A549 (cell line): ENCODE data around the gene RHBDL1. TPM values are rescaled to one million over a fixed set of nuclear protein-coding genes. Genes with fewer than 3 reads are reported as not detected.

Experiments used
- ATAC-seq, 2 experiments: fragments of 200-7000 bp in 1 of 2; fragments of >200 bp in 1 of 2; cut with Nextera tagmentation in 1 of 2; cut with Tn5 transposase in 1 of 2; 3 replicates each; pipeline versions ENCODE4 v1.8.0 to v1.9.1; 2018 to 2020; ENCODE audit warnings: mild to moderate bottlenecking in 1 of 2, moderate library complexity in 1 of 2
- CTCF ChIA-PET: fragments of 300-600 bp; sonication (Branson Sonifier 250); formaldehyde crosslinking; extraction: SDS; loops from one replicate; lab custom pipeline; 2021; ENCODE audit warnings: antibody characterized with exemption, inconsistent platforms; lab: Yijun Ruan, JAX
- POLR2A ChIA-PET: fragments of 350-600 bp; formaldehyde crosslinking; extraction: SDS; loops from one replicate; lab custom pipeline; 2021; ENCODE audit warnings: antibody characterized with exemption, inconsistent platforms; lab: Yijun Ruan, JAX
- DNase-seq, 2 experiments: peaks; one replicate each; pipeline versions ENCODE4 v3.0.0 to v3.0.0-alpha.2; 2011 to 2016; ENCODE audit warnings: low read depth in 1 of 2, low spot score in 1 of 2
- FAIRE-seq: peaks from 2 replicates; lab custom pipeline; 2011; peaks lifted over from hg19 to GRCh38; lab: Jason Lieb, UNC
- H3K27ac ChIP-seq, 2 experiments: fragments of >200 bp; sonication (Bioruptor Twin); formaldehyde crosslinking; 3 replicates each; pipeline ENCODE4 v1.5.1; 2016 to 2017
- H3K4me1 ChIP-seq: fragments of >200 bp; sonication (Bioruptor Twin); formaldehyde crosslinking; 3 replicates; pipeline ENCODE4 v1.6.1; 2016
- H3K4me2 ChIP-seq: fragments of >200 bp; sonication (Bioruptor Twin); formaldehyde crosslinking; 3 replicates; pipeline ENCODE4 v1.6.1; 2016
- H3K4me3 ChIP-seq: fragments of >200 bp; sonication (Bioruptor Twin); formaldehyde crosslinking; 3 replicates; pipeline ENCODE4 v1.5.1; 2016
- H3K9me3 ChIP-seq: fragments of >200 bp; sonication (Bioruptor Twin); formaldehyde crosslinking; 3 replicates; pipeline ENCODE4 v1.6.1; 2016
- BCL3 ChIP-seq: fragments of >200 bp; sonication (Bioruptor Twin); formaldehyde crosslinking; IDR thresholded peaks from 3 replicates; pipeline ENCODE4 v1.6.1; 2016
- CHD2 ChIP-seq: fragments of 150-350 bp; IDR thresholded peaks from 2 replicates; pipeline ENCODE4 v1.6.1; 2014; ENCODE audit warnings: low read length; ENCODE audit not compliant: partially characterized antibody
- CHD4 ChIP-seq: fragments of 200-600 bp; sonication (generic); IDR thresholded peaks from 2 replicates; pipeline ENCODE4 v1.6.1; 2016; ENCODE audit warnings: antibody characterized with exemption, mild to moderate bottlenecking, borderline replicate concordance
- CTCF ChIP-seq: fragments of >200 bp; sonication (Bioruptor Twin); formaldehyde crosslinking; IDR thresholded peaks from 3 replicates; pipeline ENCODE4 v1.5.1; 2016
- E2F6 ChIP-seq: IDR thresholded peaks from 2 replicates; pipeline ENCODE4 v1.6.1; 2012; ENCODE audit warnings: low read depth, borderline replicate concordance
- EHMT2 ChIP-seq: fragments of 200-600 bp; sonication (generic); IDR thresholded peaks from 2 replicates; pipeline ENCODE4 v1.6.1; 2016; ENCODE audit warnings: antibody characterized with exemption, low read depth, mild to moderate bottlenecking, moderate library complexity
- ESRRA ChIP-seq: fragments of 150-350 bp; IDR thresholded peaks from 2 replicates; pipeline ENCODE4 v1.6.1; 2014; ENCODE audit warnings: mild to moderate bottlenecking, low read length, borderline replicate concordance
- FOSL2 ChIP-seq, 2 experiments: fragments of 450-650 bp in 1 of 2; fragments of >200 bp in 1 of 2; sonication (Bioruptor Twin) in 1 of 2; formaldehyde crosslinking; IDR thresholded peaks; 2 replicates each; pipeline versions ENCODE4 v1.5.0 to v1.6.1; 2016 to 2020; ENCODE audit warnings: mild to moderate bottlenecking in 1 of 2, moderate library complexity in 1 of 2
- FOXS1 ChIP-seq: fragments of 250-450 bp; sonication (Bioruptor Pico); IDR thresholded peaks from 2 replicates; pipeline ENCODE4 v1.5.0; 2020; ENCODE audit warnings: mild to moderate bottlenecking, moderate library complexity
- HDAC2 ChIP-seq: fragments of 200-600 bp; sonication (generic); IDR thresholded peaks from 2 replicates; pipeline ENCODE4 v1.6.1; 2016
- HES2 ChIP-seq: fragments of >200 bp; sonication (Bioruptor Twin); formaldehyde crosslinking; IDR thresholded peaks from 2 replicates; pipeline ENCODE4 v1.6.1; 2016
- HOXB5 ChIP-seq: fragments of 250-450 bp; sonication (Bioruptor Pico); IDR thresholded peaks from 2 replicates; pipeline ENCODE4 v1.5.0; 2020; ENCODE audit warnings: mild to moderate bottlenecking, moderate library complexity
- JUN ChIP-seq, 2 experiments: fragments of >200 bp; sonication (Bioruptor Twin); formaldehyde crosslinking; IDR thresholded peaks; 2 replicates in 1 of 2; 3 replicates in 1 of 2; pipeline ENCODE4 v1.6.1; 2016 to 2017
- MAFK ChIP-seq: fragments of 450-650 bp; IDR thresholded peaks from 2 replicates; pipeline ENCODE4 v1.6.1; 2014; ENCODE audit not compliant: partially characterized antibody
- MAX ChIP-seq: IDR thresholded peaks from 2 replicates; pipeline ENCODE4 v1.6.1; 2012
- POLR2A ChIP-seq: IDR thresholded peaks from 2 replicates; pipeline ENCODE4 v1.6.1; 2012; ENCODE audit warnings: mild to moderate bottlenecking, low read length
- POLR2AphosphoS2 ChIP-seq: conservative IDR thresholded peaks from 2 replicates; pipeline ENCODE4 v1.6.1; 2012; ENCODE audit warnings: low read length, improper control_type of control experiment, inconsistent platforms
- RARB ChIP-seq: fragments of 250-450 bp; sonication (Bioruptor Pico); IDR thresholded peaks from 2 replicates; pipeline ENCODE4 v1.8.0; 2021; ENCODE audit warnings: mild to moderate bottlenecking, moderate library complexity
- REST ChIP-seq: fragments of 200-600 bp; sonication (generic); IDR thresholded peaks from 2 replicates; pipeline ENCODE4 v1.6.1; 2016; ENCODE audit warnings: antibody characterized with exemption, mild to moderate bottlenecking, moderate library complexity
- SMC3 ChIP-seq: fragments of >200 bp; sonication (Bioruptor Twin); formaldehyde crosslinking; IDR thresholded peaks from 3 replicates; pipeline ENCODE4 v1.6.1; 2018; ENCODE audit warnings: inconsistent platforms
- TFCP2L1 ChIP-seq: fragments of 250-450 bp; sonication (Bioruptor Pico); IDR thresholded peaks from 2 replicates; pipeline ENCODE4 v1.5.0; 2021; ENCODE audit warnings: mild to moderate bottlenecking
- USF2 ChIP-seq: fragments of 450-650 bp; IDR thresholded peaks from 2 replicates; pipeline ENCODE4 v1.6.1; 2014; ENCODE audit warnings: antibody characterized with exemption
- ZNF302 ChIP-seq: fragments of 250-450 bp; sonication (Bioruptor Pico); IDR thresholded peaks from 2 replicates; pipeline ENCODE4 v1.9.0; 2021; ENCODE audit warnings: inconsistent platforms, mild to moderate bottlenecking, moderate library complexity
- WGBS: methylation state at CpG from one replicate; pipeline ENCODE4 v1.1.6; 2017; ENCODE audit errors: missing lambda C conversion rate; 5-methylcytosine and 5-hydroxymethylcytosine counted together
- polyA plus RNA-seq, 4 experiments: library from polyadenylated mRNA; depleted of rRNA in 3 of 4; stranded (reverse); fragments of >200 nt; fragmentation: RNase III in 1 of 4; extraction: RNeasy Plus Mini Kit Qiagen cat#74134 plus additional on column Dnase treatment in 1 of 4; gene quantifications; 2 replicates in 3 of 4; 3 replicates in 1 of 4; pipeline ENCODE4 v1.2.3, GENCODE V29; 2011 to 2017

Gene RHBDL1
- polyA plus RNA-seq, 2 of the 4 experiments (the other 2 are of a cell fraction) = 0.56 to 1.4 TPM

- TF ChIP-seq CHD4 (no peak), REST (no peak), JUN (IDR thresholded peaks at IDR 0.05) (no peak), BCL3 (no peak), RARB (CRISPR knock-in tag) (no peak)
Observed at GRCh38 chr16:703406-703805, 27.9 kb downstream of the RHBDL1 start (continued).

- 78% methylated on average over 5 of the region's 7 CpGs for WGBS
- H3K4me1 ChIP-seq = peaks cover 33% of the 10 kb centered on the region
- DNase-seq = no peak
- no peak overlapping the region for H3K4me2 ChIP-seq
- no peak for FAIRE-seq
- H3K4me3 ChIP-seq = no peak overlapping the region
- ChIA-PET POLR2A (no interaction called here), CTCF (interaction anchor here (1.1 to 25.1 kb wide), 7 partner anchors 8 to 82 kb away, joined by 3 to 656 read pairs (median 8); partner anchors contain the start of genes ANTKMT, CCDC78, CIAO3 and HAGHL)
- H3K9me3 ChIP-seq = no peaks in the 10 kb centered on the region
- no peak overlapping the region for H3K27ac ChIP-seq
- no peak for TF ChIP-seq FOSL2 (IDR thresholded peaks at IDR 0.05)
- no peak for TF ChIP-seq FOSL2 (CRISPR knock-in tag; IDR thresholded peaks at IDR 0.05)
- TF ChIP-seq BCL3 = no peak
- TF ChIP-seq FOXS1 (CRISPR knock-in tag) = no peak
- no peak for TF ChIP-seq E2F6
- no peak for TF ChIP-seq HDAC2
- no peak for TF ChIP-seq ESRRA
- TF ChIP-seq MAX = no peak
- TF ChIP-seq HOXB5 = no peak
- no peak for TF ChIP-seq EHMT2
- TF ChIP-seq JUN (IDR thresholded peaks at IDR 0.05) = no peak
- TF ChIP-seq MAFK = no peak
- no peak for TF ChIP-seq CHD2
- no peak for TF ChIP-seq ZNF302
- no peak for TF ChIP-seq TFCP2L1 (CRISPR knock-in tag)
- TF ChIP-seq POLR2A = no peak
- TF ChIP-seq HES2 = no peak
- no peak for TF ChIP-seq USF2
- no peak for TF ChIP-seq POLR2AphosphoS2
- TF ChIP-seq SMC3 = no peak
- TF ChIP-seq CTCF = no peak
- no peak for ATAC-seq
Observed at GRCh38 chr16:704047-704446, 28.6 kb downstream of the RHBDL1 start.
